ENCODE data around the gene BICRAL.

- TF ChIP-seq POLR2AphosphoS5 (IDR thresholded peaks at IDR 0.05; ENCODE audit: low read depth, low read length) (no peak), RAD21 (IDR thresholded peaks at IDR 0.05; ENCODE audit: low read length) (no peak), ZBTB33 (IDR thresholded peaks at IDR 0.05; ENCODE audit: borderline replicate concordance, low read depth) (no peak), NRF1 (IDR thresholded peaks at IDR 0.05; ENCODE audit: low read depth, low read length) (no peak), CTCF (IDR thresholded peaks at IDR 0.05) (no peak), REST (IDR thresholded peaks at IDR 0.05; ENCODE audit: low read depth, low read length) (no peak), TCF12 (IDR thresholded peaks at IDR 0.05) (no peak), JUND (IDR thresholded peaks at IDR 0.05) (no peak), RFX5 (IDR thresholded peaks at IDR 0.05; ENCODE audit: low read length) (no peak)
Measured at GRCh38 chr6:42889815-42890214, 108.0 kb downstream of the BICRAL start.
